GM12891 (cell line): ENCODE results near the gene KIAA1958.
A peak's percentile ranks its signal among the peaks of the same experiment; 100 is the strongest.

Source experiments
- DNase-seq: peaks from one replicate; pipeline ENCODE4 v3.0.0; 2011; ENCODE audit warnings: low spot score; ENCODE audit not compliant: insufficient read length
- FAIRE-seq: peaks from 2 replicates; lab custom pipeline; 2011; peaks lifted over from hg19 to GRCh38; lab: Jason Lieb, UNC
- PAX5 ChIP-seq: IDR thresholded peaks from 2 replicates; pipeline ENCODE4 v1.6.1; 2011; ENCODE audit warnings: low read length, moderate library complexity, mild to moderate bottlenecking; ENCODE audit not compliant: insufficient read depth, severe bottlenecking
- POLR2A ChIP-seq: IDR thresholded peaks from 2 replicates; pipeline ENCODE4 v1.6.1; 2011; ENCODE audit warnings: low read depth, low read length, control low read depth
- POLR2AphosphoS5 ChIP-seq: IDR thresholded peaks from 2 replicates; pipeline ENCODE4 v1.6.1; 2011; ENCODE audit warnings: low read depth, low read length, control low read depth
- POU2F2 ChIP-seq: IDR thresholded peaks from 2 replicates; pipeline ENCODE4 v1.6.1; 2011; ENCODE audit warnings: low read depth, mild to moderate bottlenecking, control low read depth, low read length, moderate library complexity
- SPI1 ChIP-seq: IDR thresholded peaks from 2 replicates; pipeline ENCODE4 v1.6.1; 2011; ENCODE audit warnings: low read depth, low read length, control low read depth
- TAF1 ChIP-seq: IDR thresholded peaks from 2 replicates; pipeline ENCODE4 v1.6.1; 2011; ENCODE audit warnings: low read depth, low read length, control low read depth

Gene KIAA1958

DNA sequence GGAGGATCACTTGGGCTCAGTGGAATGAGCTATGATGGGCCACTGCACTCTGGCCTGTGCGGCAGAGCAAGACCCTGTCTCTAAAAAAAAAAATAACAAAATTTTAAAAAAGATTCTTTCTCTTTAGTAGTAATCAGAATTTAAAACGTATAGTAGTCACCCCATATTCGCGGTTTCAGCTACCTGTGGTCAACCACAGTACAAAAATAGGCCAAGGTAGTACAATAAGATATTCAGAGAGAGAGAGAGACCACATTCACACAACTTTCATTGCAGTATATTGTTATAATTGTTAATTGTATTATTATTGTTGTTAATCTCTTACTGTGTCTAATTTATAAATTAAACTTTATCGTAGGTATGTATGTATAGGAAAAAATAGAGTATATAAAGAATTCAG is 212.6 kb downstream of the KIAA1958 start:
- FAIRE-seq (no peak), DNase-seq (no peak)
- no peak for TF ChIP-seq POLR2A
- TF ChIP-seq TAF1: no peak
- TF ChIP-seq SPI1: no peak
- TF ChIP-seq POLR2AphosphoS5: no peak
- TF ChIP-seq PAX5: no peak
- no peak for TF ChIP-seq POU2F2

DNA sequence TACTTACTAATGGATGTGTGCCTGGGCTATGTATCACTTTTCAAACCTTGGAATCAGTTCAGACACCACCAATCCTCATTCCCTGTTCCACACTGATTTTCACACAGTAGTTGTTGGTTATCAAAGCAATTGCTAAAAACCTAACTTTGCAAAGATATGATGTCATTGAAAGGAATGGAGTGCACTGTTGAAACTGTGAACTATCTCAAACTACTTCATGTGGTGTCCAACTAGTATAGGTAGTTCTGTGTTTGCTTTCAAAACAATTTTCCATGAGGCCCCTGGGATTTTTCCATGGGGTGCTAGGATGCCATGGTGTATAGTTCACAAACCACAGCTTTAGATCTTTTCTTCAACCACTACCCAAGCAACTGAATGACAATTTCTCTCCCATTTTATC is 213.5 kb downstream of the KIAA1958 start:
- TF ChIP-seq SPI1 (no peak), POU2F2 (no peak), TAF1 (no peak), POLR2AphosphoS5 (no peak), POLR2A (no peak), PAX5 (no peak)
- FAIRE-seq (peak; percentile 23), DNase-seq (no peak)

DNA sequence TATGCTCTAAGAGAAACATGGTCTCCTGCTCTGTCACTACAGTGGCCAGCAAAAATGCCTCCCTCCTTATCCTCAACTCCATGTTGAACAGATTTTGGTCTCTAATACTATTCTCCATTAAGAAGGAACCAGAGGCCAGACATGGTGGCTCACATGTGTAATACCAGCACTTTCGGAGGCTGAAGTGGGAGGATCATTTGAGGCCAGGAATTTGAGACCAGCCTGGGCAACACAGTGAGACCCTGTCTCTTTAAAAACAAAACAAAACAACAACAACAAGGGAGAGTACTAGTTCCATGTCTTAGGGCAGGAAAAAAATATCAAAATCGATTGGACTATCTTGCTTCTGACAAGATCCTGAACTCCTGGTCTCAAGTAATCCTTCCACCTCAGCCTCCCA is 216.7 kb downstream of the KIAA1958 start:
- TF ChIP-seq TAF1 (no peak), SPI1 (no peak), POLR2AphosphoS5 (no peak), POU2F2 (no peak), PAX5 (no peak), POLR2A (no peak)
- DNase-seq (no peak), FAIRE-seq (no peak)

DNA sequence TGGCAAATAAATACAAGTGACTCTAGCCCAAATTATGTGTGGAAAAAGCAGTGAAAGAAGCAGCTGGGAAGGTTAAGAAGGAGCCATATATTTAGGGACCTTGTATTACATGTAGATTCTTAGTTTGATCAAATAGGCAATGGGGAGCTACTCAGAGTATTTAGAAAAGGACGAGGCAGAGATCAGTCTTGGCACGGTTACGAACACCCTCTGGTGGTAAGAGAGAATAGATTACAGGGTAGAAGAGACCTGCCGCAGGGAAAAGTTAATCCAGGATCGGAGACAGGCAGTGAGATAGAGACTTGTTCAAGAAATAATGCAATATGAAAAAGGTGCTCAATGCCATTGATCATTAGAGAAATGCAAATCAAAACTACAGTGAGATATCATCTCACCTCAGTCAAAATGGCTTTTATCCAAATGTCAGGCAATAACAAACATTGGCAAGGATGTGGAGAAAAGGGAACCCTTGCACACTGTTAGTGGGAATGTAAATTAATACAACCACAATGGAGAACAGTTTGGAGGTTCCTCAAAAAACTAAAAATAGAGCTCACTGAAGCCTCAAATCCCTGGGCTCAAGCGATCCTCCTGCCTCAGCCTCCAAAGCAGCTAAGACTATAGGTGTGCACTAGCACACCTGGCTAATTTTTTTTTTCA is 219.3 kb downstream of the KIAA1958 start:
- DNase-seq (no peak), FAIRE-seq (no peak)
- TF ChIP-seq TAF1: no peak

DNA sequence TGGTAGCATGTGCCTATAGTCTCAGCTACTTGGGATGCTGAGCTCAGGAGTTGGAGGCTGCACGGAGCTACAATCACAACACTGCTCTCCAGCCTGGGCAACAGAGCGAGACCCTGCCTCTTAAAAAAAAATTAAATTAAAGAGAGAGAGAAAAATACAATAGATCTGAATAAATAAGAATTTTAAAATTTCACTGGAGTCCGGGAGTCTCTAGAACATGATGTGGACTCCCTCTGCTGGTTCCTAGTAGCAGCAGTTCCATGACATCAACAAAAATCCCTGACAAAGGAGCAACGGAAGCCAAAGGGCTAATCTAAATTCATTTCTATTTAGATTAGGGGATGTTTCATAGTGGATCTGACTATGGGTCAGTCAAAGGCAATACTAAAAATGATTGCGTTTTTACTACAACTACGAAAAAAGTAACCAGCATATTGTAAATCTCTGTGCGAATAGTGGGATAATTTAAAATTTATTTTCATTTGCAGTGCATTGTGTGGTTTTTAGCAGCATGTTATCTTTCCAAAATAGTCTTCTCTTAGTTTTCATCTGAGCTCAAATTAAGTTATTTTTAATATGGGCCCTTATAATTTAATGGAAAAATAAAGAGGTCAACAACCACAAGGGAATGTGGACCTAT is 224.5 kb downstream of the KIAA1958 start:
- FAIRE-seq: no peak
- no peak for TF ChIP-seq SPI1
- TF ChIP-seq POLR2AphosphoS5: no peak
- no peak for TF ChIP-seq POU2F2
- no peak for TF ChIP-seq PAX5
- no peak for TF ChIP-seq TAF1
- TF ChIP-seq POLR2A: no peak
- no peak for DNase-seq

DNA sequence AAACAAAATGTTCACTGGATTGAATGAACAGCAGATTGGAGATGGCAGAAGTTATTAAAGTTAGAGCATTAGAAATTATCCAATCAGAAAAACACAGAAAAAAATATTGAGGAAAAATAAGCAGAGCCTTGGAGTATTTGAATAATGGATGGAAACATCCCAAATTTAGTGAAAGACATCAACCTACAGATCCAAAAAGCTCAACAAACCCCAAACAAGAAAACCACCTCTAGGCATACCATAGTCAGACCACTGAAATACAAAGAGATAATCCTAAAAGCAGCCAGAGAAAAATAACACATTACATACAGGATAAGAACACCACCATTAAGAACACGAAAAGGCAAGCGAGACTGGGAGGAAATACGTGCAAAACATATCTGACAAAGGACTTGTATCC is 226.1 kb downstream of the KIAA1958 start:
- FAIRE-seq (no peak), DNase-seq (no peak)
- TF ChIP-seq POLR2AphosphoS5 (no peak), POU2F2 (no peak), PAX5 (no peak), SPI1 (no peak), TAF1 (no peak), POLR2A (no peak)

DNA sequence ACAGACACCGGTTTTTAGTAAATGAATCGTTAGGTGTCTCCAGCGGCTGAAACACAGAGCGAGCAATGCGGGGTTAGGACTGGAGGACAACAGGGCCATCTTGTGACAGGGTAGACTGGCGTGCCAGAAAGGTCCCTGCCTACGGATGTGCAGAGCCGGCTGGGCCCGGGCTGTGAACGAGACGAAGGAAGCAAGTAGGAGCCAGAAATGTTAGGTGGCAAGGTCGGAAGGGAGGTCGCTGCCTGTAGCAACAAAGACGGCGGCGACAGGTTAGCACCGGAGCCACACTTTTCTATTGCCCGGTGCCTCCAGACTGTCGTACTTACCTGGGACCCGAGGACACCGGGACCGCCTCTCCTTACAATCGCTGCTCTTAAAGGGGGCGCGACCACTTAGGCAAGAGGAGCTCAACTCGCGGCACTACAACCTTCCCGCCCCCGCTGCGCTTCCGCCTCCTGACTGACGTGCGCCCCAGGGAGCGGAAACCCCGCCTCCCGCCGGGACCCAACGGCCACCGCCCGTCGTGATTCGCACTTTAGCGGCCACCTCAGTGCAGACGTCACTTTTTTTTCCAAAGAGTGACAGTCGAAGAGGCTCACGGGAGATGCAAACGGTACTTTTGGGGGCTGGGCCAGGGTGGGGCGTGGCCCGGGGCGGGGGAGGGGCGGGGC is 231.2 kb downstream of the KIAA1958 start, which contains the start of gene INIP:
Gene INIP, minus strand, starts transcription at position 457 of the 671 bp plus-strand sequence. CDS start 1,632 bp downstream, outside the sequence.
- TF ChIP-seq POLR2AphosphoS5: peak; percentile 74
- TF ChIP-seq POU2F2: 0 out of 2 replicates have a peak, but pooled peaks have one; percentile 30
- no peak for TF ChIP-seq TAF1
- DNase-seq (peak; percentile 80), FAIRE-seq (peak; percentile 94)
